Renal pelvis (tissue), 4 donors: ENCODE results near the gene CAMK1G. TPM values are rescaled to one million over a fixed set of nuclear protein-coding genes. Genes with fewer than 3 reads are reported as not detected.
A peak's percentile ranks its signal among the peaks of the same experiment; 100 is the strongest.

Experiments used
- DNase-seq: peaks from one replicate; pipeline ENCODE4 v3.0.0-alpha.2; 2013
- polyA plus RNA-seq, 3 donors: library from polyadenylated mRNA; unstranded; fragments of 120-200 nt; gene quantifications; one replicate each; pipeline ENCODE4 v1.2.1, GENCODE V29; 2013; ENCODE audit not compliant: insufficient read length in 3 of 3

Gene CAMK1G
- polyA plus RNA-seq, 3 donors = 4.7 to 5.5 (median 5.4) TPM

DNA sequence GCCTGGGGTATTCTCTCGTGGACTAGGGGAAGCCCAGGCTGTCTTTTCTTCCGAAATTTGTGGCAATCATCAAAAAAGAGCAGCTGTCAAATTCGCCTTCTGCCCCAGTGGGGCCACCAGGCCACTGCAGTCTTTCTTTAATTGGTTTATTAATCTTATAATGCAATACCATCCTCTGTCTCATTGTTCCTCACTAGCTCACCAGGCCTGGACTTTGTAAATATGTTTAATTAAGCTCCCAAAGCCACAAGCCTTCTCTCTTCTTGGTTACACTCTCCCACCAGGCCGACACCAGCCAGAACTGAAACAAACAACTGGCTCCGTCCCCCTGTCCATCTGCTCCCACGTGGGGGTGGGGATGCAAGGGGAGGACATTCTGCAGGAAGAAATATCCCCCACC is 22.0 kb upstream of the CAMK1G start:
- DNase-seq = no peak

DNA sequence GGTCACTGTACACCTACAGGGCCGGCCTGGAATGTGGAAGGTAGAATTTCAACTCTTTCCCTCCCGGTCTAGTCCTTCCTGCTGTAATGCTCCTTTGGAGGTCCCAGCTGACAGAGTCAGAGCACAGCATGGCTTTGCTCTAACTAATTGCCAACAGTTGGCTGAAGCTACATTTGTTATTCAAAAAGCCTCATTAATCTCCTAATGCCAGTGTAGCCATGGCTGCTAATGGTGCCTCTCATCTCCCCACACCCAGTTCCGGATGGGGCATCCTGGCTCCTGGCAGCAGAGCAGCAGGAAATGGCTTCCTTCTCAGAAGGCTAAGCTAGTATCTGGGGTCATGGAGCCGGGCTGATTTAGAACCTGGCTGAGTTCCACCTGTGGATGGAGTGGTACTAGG is 18.7 kb upstream of the CAMK1G start:
- no peak for DNase-seq

DNA sequence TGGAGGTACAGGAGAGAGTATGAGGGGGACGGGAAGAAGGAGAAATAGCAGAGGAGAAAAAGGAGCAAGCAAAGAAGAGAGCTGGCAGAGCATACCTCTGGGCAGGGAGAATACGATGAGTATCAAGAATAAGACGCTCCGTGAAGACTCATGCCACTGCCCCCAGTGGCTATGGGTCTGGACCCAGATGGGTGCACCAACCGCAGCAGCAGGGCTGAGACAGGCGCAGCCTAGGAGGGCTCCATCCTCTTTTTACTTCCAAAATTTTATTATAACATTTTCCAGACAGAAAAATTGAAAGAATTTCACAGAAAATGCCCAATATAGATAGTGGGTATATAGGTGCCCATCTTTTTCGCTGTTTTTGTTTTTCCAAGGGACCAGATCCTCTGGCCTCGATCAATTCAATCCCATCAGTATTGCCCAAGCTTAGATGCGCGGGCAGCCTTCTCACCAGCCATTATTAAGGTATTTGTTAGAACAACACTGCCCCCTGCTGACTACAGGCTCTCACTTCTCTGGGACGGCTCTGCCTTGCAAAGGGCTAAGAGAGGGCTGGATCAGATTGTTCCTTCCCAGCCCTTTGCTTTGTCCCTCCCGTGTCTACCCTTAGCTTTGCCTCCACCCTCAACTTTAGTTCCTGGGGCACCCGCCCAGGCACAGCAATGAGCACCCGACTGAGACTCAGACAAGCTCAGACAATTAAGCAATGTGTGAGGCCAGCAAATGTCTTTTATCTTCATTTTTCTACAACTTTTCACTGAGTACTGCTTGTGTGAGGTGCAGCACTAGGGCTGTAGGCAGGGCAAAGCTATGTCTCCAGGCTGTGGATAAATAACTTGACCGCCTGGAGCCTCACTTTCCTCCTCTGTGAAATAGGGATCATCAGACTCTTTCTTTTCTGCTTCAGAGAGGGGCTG is 17.5 kb upstream of the CAMK1G start:
- DNase-seq = peak; percentile 79

DNA sequence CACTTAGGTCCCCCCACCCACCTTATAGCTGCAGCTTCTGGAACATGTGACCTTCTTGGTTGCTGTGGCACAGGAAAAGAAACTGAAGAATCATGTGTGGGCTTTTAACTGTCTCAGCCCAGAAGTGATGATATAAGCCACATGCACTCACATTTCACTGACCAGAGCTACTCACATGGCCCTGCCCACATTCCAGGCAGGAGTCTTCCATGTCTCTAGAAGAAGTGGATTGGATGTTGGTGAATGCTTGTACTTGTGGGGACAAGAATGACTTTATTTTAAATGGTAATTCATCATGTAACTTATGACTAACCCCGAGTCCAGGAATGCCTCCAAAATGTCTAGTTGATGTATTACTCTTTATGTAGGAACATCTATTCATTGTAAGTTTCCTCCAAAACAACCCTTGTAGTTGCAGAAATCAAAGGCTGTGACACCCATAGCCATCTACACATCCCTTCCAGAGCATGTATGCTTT is 15.8 kb upstream of the CAMK1G start:
- DNase-seq = no peak

DNA sequence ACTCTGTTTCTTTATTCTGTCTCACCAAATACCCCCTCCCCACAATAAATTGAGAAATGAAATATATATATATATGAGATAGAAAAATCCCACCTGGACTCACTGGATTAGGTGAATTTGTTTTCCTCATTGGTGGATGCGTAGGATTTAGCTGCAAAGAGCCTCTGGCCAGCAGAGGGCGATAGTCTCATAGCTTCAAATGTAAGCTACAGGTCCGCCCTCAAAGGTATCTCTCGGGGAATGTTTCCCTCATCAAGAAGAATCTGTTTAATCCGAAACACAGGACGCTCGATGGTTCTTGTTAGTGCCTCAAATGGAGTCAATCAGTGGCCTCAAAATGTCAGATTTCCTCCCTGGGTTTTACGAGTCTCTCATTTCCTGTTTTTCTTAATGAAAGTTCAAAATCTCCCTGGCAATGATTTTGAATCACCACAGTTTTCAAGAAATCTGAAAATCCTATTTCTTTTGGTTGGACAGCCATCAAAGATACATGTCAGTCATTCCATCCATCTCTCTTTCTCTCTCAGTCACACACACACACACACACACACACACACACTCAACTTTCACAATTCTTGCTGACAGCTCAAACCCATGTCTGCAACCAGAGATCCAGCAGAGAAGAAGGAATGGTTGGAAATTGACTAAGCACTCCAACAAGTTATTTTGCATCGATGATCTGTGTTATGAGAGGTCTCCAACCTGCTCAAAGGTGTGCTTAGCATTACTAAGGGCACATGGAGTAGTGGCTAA is 13.9 kb upstream of the CAMK1G start:
- peak; percentile 77 for DNase-seq

DNA sequence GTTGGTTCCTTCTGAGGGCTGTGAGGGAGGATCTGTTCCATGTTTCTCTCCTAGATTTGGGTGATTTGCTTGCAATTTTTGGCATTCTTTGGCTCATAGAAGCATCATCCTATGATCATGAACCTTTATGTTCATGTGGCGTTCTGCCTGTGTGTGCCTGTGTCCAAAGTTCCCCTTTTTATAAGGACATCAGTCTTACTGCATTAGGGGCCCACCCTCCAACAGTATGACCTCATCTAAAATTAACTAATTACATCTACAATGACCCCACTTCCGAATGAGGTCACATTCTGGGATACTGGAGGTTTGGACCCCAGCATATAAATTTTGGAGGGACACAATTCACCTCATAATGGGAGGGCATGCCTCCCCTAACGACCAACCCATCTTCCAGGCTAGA is 12.8 kb upstream of the CAMK1G start:
- no peak for DNase-seq

DNA sequence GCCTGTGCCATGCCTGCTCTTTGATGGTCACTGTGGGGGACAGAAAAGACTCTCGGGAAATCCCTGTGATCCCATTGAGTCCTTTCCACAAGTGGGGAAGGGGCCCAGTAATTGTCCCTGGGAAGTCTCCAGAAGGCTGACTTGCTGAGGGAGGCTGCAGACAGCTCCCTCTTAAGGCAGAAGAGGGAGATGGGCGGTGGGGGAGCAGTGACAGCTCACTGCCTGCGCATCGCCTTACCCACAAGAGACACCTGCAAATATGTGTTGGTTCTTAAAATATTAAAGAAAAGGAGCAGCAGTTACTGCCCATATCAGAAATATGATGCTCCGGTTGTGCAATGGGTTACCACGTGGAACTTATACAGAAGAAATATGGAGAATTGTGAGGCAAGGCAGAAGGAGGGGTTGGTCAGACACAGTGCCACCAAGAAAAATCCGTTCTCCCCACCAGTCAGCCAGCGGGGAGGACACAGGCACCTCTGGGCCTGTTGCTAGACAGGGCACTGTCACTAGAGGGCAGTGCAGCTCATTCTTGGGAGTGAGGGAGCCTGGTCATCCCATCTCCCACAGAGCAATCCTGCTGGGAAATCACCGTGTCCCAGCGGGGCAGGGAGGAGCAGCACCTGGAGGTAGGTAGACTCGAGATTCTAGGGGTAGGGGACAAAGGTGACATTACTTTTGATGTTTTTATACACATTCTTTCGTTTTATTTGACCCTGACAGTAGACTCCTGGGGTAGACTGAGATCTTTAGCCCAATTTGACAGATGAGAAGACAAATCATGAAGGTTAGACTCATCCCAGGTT is 6.9 kb upstream of the CAMK1G start:
- peak; percentile 58 for DNase-seq

DNA sequence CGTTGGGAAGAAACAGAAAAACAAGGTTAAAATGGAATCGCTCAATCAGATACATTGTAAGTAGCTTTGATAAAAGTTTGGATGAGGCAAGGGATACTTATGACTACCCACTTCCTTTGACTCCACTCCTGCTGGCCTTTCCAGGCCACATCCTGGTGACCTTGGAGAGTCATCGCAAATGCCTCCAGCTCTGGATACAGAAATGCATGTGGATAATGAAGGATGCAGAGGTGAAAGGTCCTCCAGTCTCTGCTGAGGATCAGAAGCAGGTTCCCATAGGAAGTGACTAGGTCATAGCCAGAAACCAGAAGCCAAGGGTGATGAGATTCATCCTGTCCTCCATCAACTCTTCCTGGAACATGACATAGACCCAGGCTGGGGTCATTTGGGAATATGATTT is 6.2 kb upstream of the CAMK1G start:
- DNase-seq = no peak

DNA sequence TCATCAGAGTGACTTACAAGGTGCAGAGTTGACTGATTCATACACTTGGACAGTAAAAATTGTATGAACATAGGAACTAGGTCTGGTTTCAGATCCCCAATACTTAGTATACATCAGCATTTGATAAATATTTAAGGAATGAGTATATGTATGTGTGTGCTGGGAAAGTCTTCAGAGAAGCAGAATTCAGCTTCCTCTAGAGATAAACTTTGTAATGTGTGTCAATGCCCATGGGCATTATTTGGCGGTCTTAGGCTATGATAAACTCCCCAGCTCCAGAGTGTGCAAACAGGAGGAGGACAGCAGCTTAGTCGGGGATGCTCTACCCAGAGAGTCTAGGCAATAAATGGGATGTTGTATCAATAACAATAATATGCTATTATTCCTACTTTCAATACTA is 2.9 kb upstream of the CAMK1G start:
- no peak for DNase-seq

DNA sequence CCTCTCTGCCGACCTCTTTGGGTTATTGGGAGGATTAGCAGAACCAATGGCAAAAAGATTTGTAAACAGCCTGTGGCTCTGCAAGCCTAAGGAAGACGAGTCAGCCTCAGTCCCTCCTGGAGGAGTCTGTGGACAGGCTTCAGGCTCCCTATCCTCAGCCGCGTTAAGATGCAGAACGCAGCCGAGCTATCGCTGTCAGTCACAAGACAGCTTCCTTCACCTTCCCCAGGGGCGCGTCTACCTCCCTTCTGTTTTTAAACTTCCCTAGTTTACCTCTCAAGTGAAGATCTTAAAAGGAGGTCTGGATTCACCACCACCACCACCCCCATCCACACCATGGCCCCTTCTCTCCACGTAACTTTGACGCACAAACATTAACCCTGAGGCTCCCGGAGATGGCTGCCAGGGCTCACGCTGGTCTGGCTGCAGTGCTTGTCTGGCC is 738 bp downstream of the CAMK1G start:
- no peak for DNase-seq

DNA sequence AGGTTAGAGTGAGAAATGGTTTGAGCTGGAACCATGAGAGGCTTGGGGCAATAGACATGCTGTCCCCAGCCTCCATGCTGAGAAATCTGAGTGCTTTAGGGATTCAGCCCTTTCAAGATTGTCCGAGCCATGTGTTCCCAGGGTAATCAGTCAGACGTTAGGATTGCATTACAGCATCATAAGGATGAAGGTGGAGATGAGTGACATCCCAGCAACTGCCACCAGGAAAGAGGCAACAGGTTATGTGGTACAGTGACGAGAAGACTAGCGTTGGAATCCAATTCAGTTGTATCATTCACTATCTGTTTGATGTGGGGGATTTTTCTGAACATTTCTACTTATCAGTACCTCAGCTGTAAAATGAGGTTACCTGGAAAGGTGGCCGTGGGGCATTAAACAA is 1.7 kb downstream of the CAMK1G start:
- no peak for DNase-seq

DNA sequence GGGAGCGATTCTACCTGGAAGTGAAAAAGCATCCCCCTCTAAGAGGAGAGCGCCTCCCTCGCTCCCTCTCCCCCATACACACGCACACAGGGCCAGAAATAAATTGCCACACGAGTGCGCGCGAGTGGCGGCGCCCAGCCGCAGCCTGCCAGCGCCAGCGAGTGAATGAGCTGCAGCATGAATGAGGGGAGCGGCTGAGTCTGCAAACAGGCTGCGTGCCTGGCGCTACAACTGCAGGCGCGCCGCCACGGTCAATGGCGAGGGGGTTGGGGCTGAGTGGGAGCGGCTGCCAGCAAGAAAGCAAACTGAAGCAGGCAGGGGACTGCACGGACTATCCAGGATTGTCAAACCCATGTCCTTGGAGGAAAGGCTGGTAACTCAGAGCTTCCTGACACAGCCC is 2.2 kb downstream of the CAMK1G start:
- peak; percentile 60 for DNase-seq

DNA sequence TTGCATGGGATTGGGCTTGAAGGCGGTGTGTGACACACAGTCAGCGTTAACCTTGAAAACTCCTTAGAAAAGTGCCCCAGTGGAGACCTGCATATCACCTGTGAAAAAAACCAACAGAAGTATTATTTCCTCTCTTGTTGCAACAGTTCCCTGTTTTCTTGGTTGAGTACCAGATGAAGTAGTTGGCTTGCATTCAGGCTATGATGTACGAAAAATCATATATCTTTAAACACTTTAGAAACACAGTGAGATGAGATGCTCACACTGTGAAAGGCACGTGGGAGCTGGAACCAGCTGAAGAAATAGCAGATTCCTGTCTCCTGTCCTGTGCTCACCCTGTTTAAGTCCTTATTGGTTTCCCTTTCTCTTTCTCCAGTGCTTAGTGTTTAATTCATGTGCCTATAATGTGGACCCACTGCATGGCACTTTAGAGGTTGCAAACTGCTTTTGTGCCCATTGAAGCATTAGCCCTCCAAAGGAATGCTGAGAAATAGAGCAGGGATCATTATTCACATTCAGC is 2.8 kb downstream of the CAMK1G start:
- DNase-seq = no peak

DNA sequence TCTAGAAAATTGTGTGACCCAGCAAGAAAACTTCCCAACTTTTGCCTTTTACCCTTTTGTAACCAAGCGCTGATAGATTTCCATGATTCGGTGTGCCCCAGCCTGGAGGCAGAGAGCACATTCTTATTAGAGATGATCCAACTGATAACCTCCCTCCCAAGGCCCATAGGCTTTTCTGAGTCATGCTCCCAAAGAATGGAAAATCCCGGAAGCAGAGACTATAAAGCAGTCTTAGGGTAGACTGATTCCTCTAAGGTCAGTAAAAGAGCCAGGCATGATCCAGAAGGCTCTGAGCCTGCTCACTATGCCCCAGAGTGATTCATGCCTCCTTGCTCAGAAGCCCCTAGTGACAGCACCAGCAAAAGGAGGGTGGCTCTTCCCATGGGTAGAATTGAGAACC is 4.3 kb downstream of the CAMK1G start:
- no peak for DNase-seq

DNA sequence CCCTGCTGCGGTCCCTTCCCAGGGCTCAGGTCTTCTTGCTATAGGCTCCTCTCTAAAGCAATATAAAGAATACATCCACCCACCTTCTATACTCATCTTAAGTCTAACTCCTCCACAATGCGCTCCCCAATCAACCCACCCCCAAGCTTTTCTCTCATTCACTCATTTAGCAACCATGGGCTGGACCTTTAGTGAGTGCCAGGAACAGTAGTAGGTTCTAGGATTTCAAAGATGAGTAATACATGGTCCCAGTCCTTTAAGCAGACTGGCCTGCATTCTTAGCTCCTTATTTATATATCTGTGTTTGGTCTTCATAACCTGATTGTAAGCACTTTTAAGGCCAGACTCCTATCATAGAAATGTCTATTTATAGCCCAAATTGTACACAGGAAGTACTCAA is 5.9 kb downstream of the CAMK1G start:
- DNase-seq = no peak

DNA sequence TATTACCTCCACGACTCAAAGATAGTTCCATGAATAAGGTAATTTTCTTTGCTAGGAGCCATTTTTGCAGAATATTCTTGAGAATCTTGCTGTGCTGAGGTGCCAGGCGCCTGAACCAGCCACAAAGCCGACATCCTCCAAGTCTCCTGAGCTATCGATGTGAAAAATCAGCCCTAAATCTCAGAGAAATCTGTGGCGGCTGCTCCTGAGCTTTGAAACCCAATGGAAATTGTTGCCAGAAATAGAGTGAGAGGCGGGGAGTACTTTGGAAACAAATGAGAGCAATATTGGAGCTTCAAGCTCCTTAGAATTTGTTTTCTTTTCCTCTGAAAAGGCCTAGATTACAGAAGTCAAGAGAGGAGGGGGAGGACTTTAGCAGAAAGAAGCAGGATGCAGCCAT is 6.3 kb downstream of the CAMK1G start:
- DNase-seq = no peak

DNA sequence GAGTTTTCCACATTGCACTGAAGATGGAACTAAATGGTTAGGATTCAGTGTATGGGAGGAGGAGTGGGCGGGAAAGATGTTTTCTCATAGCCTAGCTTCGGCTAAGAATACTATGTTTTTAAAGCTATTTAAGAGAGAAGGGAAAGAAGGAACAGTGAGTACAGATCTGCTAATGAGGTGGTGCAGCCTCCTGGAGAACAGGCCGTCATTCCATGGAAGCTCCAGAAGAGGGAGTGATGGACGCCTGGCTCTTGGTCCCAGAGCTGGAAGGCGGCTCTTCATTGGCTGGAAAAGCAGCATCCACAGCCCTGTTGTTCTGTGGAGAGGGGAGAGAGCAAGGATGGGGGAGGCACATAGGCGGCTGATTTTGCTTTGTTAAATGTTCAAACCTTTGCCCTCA is 6.9 kb downstream of the CAMK1G start:
- no peak for DNase-seq

DNA sequence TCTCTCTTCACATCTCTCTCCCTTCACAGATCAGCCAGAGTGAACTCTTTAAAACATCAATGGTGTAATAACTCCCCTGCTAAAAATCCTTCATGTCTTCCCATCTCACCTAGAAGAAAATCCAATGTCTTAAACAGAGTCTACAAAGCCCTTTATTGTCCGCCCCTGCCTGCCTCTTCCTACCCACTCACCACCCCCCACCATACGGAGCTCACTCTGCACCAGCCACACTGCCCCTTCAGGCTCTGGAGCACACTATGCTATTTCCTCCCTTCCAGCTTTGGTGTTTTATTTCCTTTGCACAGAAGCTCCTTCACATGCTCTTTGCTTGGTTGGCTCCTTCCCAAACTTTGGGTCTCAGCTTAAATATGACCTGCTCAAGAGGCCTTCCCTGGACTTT is 10.2 kb downstream of the CAMK1G start:
- DNase-seq = no peak

DNA sequence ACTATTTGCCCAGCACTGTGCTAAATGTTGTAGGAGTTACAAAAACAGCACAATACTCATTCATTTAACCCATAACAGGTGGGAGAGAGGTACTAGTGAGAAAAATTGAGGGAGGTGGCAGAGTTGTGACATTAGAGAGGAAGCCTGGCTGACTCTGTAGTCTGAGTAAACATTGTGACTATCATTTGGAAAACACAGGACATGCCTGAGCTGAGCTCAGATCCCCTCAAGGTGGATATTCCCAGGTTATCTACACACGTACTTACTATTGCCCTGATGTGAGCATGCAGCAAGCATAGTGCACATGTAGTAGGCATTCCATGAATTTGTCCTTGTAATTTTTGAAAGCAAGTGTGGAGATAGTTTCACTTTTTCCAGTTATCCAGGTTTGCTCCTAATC is 10.9 kb downstream of the CAMK1G start:
- no peak for DNase-seq

DNA sequence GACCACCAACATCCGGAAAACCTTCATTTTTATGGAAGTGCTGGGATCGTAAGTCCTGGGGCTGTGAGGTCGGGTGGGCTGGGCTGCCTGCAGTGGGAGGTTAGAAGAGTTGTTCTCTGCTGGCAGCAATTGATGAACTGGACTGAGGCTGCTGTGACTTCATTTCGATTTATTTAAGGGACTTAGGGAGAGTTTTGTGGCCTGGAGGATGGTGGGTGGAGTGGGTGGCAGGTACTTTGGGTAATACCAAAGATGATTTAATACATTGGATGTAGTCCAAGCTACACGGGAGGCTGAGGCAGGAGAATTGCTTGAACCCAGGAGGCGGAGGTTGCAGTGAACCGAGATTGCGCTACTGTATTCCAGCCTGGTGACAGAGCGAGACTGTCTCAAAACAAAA is 11.5 kb downstream of the CAMK1G start:
- no peak for DNase-seq

DNA sequence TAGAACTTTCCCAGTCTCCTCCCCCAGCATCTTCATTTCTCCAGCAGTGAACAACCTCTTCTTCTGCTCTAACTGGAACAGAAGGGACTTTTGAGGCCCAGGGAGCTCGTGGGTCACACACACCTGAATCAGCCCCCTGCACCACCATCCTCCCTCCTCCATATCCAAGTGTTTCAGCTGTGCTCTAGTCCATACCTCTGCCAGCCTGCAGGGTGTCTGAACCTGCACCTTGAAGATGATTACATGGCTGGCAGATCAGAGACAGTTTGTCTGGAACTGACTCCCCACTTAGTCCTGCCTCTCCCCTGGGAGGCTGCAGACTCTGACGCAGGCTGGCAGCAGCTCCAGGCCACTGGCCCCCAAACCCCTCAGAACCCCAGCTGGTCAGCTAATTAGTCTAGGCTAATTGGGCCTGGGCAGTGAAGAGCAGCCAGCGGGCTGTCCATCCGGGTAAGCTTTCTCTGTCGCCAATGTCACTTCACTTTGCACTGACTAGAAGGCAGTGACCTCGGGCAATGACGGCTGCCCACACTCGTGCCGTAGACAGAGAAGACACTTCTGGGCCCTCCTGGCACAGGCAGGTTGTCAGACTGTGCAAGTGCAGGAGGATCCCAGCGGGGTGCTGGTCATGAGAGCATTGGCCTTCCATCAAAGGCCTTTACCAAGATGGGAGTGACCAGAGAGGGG is 12.2 kb downstream of the CAMK1G start:
- DNase-seq = no peak
